Measurements from ENCODE around the gene BTNL3.

Gene BTNL3

GRCh38 chr5:181052672-181053487 lies 64.2 kb downstream of the BTNL3 start:
- H3K27ac ChIP-seq: no peak overlapping the region; the same call in 1 of the 2 replicates
- no peak for TF ChIP-seq CTCF (IDR thresholded peaks at IDR 0.05)
- TF ChIP-seq ZFX (IDR thresholded peaks at IDR 0.05; ENCODE audit: borderline replicate concordance): no peak

GRCh38 chr5:181053488-181054121 lies 65.0 kb downstream of the BTNL3 start:
- H3K27ac ChIP-seq: no peak overlapping the region; the same call in 1 of the 2 replicates
- TF ChIP-seq CTCF (IDR thresholded peaks at IDR 0.05) (no peak), ZFX (IDR thresholded peaks at IDR 0.05; ENCODE audit: borderline replicate concordance) (no peak)

- TF ChIP-seq CTCF (IDR thresholded peaks at IDR 0.05): no peak
- H3K27ac ChIP-seq: no peak overlapping the region
These were observed 65.5 kb downstream of the BTNL3 start for GRCh38 chr5:181054138-181054537.

- TF ChIP-seq ZFX (IDR thresholded peaks at IDR 0.05; ENCODE audit: borderline replicate concordance) (no peak), CTCF (IDR thresholded peaks at IDR 0.05) (no peak)
- no peak overlapping the region for H3K27ac ChIP-seq
These were observed 66.3 kb downstream of the BTNL3 start for GRCh38 chr5:181054871-181055459.
